Effector CD8-positive, alpha-beta T cell (primary cell): ENCODE data around the gene HDAC3.

ENCODE experiments used
- DNase-seq: peaks from one replicate; lab custom pipeline; 2025; lab: John Stamatoyannopoulos, UW

HDAC3 gene

GRCh38 chr5:141603923-141604717 is 32.5 kb downstream of the HDAC3 start:
- DNase-seq, result no peak

GRCh38 chr5:141602606-141603005 is 34.0 kb downstream of the HDAC3 start:
- no peak for DNase-seq

GRCh38 chr5:141598391-141599345 is 38.0 kb downstream of the HDAC3 start:
- no peak for DNase-seq

GRCh38 chr5:141597814-141598213 is 38.8 kb downstream of the HDAC3 start:
- DNase-seq, result no peak

- no peak for DNase-seq
These were observed 39.3 kb downstream of the HDAC3 start for GRCh38 chr5:141597394-141597793.

GRCh38 chr5:141596867-141597266 is 39.8 kb downstream of the HDAC3 start:
- DNase-seq, result no peak

- DNase-seq, result no peak
These were observed 46.5 kb downstream of the HDAC3 start for GRCh38 chr5:141590127-141590526.

GRCh38 chr5:141586246-141586645 is 50.4 kb downstream of the HDAC3 start:
- DNase-seq, result no peak

GRCh38 chr5:141585594-141585993 is 51.1 kb downstream of the HDAC3 start:
- DNase-seq, result no peak

- no peak for DNase-seq
These were observed 62.5 kb downstream of the HDAC3 start for GRCh38 chr5:141574122-141574510.

- DNase-seq, result no peak
These were observed 63.0 kb downstream of the HDAC3 start for GRCh38 chr5:141573489-141574121.
